Myometrial cell (primary cell): ENCODE results near the gene PEX5L. TPM values are rescaled to one million over a fixed set of nuclear protein-coding genes. Genes with fewer than 3 reads are reported as not detected.

Experiments
- total RNA-seq: library from RNA; depleted of rRNA; stranded (reverse); fragments of >200 nt; gene quantifications from 2 replicates; pipeline ENCODE4 v1.2.3, GENCODE V29; 2015

The PEX5L gene, protein sequence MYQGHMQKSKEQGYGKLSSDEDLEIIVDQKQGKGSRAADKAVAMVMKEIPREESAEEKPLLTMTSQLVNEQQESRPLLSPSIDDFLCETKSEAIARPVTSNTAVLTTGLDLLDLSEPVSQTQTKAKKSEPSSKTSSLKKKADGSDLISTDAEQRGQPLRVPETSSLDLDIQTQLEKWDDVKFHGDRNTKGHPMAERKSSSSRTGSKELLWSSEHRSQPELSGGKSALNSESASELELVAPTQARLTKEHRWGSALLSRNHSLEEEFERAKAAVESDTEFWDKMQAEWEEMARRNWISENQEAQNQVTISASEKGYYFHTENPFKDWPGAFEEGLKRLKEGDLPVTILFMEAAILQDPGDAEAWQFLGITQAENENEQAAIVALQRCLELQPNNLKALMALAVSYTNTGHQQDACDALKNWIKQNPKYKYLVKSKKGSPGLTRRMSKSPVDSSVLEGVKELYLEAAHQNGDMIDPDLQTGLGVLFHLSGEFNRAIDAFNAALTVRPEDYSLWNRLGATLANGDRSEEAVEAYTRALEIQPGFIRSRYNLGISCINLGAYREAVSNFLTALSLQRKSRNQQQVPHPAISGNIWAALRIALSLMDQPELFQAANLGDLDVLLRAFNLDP
- under 0.01 TPM in 1 of 2 replicates, not detected in the other for total RNA-seq

DNA sequence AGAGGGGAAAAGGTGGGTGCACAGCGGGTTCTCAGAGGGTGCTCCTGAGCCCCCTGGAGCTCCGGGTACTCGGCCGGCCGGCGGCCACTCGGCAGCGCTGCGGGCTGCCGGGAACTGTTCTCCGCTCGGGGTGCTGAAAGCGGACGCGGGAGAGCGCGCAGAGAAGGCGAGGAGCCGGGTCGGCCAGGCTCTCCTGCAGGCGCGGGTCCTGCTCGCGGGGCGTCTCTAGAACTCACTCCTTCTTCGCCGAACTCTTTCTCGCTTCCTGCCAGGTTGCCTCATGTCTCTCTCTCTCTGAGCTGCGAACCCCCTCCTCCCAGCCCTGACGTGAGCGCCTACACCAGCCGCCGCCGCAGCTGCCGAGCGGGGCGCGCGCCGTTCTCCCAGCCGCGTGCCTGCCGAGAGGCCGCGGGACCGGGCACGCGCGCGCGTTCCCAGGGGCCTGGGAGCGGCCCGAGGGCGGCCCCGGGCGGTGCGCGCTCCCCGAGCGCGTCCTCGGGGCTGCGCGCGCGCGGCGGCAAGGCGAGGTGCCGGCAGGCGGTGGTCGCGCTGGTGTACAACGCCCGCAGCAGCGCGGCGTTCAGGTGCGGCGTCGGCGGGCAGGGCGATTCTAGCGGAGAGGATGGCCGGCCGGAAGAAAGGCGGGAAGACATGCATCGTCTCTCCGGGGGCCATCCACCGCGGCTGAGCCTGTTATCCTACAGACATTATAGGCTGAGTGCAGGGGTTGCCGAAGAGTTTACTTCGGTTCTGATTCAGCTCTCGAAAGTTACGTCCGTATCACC is at the start of gene PEX5L:
PEX5L (minus strand) TSS at position 267 of the 785 bp plus-strand sequence. CDS start 338 bp downstream, outside the sequence.

